ENCODE measurements around the gene KCNRG. TPM values are rescaled to one million over a fixed set of nuclear protein-coding genes. Genes with fewer than 3 reads are reported as not detected.

The KCNRG gene
- polyA plus RNA-seq, 1 of the 3 experiments (the other 2 are of a cell fraction): 0.97 TPM

DNA sequence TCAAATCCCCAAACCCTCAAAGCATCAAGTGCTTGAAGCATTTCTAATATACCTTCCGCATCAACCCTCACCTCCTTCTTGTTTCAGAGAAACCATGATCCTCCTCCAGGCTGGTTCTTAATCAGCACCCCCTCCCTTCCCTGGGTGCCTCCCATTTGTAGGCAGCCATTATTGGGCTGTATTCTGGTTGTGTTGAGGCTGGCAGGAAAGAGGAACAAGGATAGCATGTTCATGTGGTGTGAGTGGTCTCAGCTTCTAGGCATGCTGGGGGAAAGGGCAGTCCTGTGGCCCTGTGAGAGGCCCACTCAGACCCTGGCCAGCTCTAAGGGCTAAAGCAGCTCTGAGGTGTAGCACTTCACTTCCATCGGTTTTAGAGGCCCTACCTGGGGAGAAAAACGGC is 37.3 kb upstream of the KCNRG start:
- no peak for TF ChIP-seq RFX5 (IDR thresholded peaks at IDR 0.05; ENCODE audit: low read length)
- Histone ChIP-seq H3K27me3 (ENCODE audit: insufficient read depth) (no peaks in the 10 kb centered on the region), H4K20me1 (ENCODE audit: insufficient read depth) (no peaks in the 10 kb centered on the region), H3K27ac (ENCODE audit: low read depth in 2 of 2, low read length in 1 of 2) (no peak overlapping the region), H3K36me3 (replicated peaks in 1 of 2; ENCODE audit: control insufficient read depth in 1 of 2, insufficient read depth in 2 of 2, low read length in 1 of 2) (no peaks in the 10 kb centered on the region), H3K79me2 (ENCODE audit: insufficient read depth) (no peaks in the 10 kb centered on the region), H3K4me1 (ENCODE audit: control insufficient read depth in 1 of 2, insufficient read depth in 2 of 2, low read depth in 1 of 2, low read length in 1 of 2) (peaks cover 4 to 5% of the 10 kb centered on the region in 2 experiments; a peak in 2 of 4 replicates), H3K4me3 (ENCODE audit: low read depth in 2 of 2, low read length in 1 of 2) (no peak overlapping the region), H3K4me2 (no peak overlapping the region), H3K9me2 (no peaks in the 10 kb centered on the region), H3F3A (replicated peaks; ENCODE audit: insufficient read depth) (no peaks in the 10 kb centered on the region), H3K9me3 (no peaks in the 10 kb centered on the region), H2AFZ (ENCODE audit: low read depth) (no peak overlapping the region), H3K9ac (no peak overlapping the region)
- ChIA-PET POLR2A (interaction anchor here (1.0 kb wide), 1 partner anchor 19 kb away, joined by 3 read pairs; the partner anchor contains the start of gene TRIM13), CTCF (interaction anchor here (0.6 to 5.5 kb wide), 11 partner anchors 9 to 1091 kb away, joined by 3 to 45 read pairs (median 12); partner anchors contain the start of gene TRIM13)
- WGBS (ENCODE audit: low lambda C conversion rate): 88% methylated on average over 3 of the region's 3 CpGs
- no peak for DNase-seq

DNA sequence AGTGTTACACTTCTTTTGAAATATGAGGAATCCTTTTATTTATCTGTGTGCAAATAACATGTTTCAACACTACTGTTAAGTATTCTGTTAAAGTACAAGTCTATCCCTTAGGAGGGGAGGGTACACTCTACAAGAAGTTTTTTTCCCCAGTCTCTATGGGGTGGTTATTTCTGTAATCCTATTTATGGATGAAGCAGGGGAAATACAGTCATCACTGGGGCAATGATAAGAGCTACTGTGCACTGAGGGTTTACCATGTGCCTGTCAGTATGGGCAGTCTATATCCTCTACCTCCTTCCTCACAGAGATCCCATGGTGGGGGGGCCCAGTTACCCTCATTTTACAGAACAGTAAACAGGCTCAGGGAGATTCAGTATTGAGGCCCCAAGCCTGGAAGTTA is 35.0 kb upstream of the KCNRG start:
- H3K36me3 ChIP-seq (replicated peaks in 1 of 2; ENCODE audit: control insufficient read depth in 1 of 2, insufficient read depth in 2 of 2, low read length in 1 of 2): no peaks in the 10 kb centered on the region
- POLR2A ChIA-PET: no interaction called here

More for the DNA sequence above, 35.0 kb upstream of the KCNRG start:
- Histone ChIP-seq H3K27me3 (ENCODE audit: insufficient read depth) (no peaks in the 10 kb centered on the region), H3K4me1 (ENCODE audit: control insufficient read depth in 1 of 2, insufficient read depth in 2 of 2, low read depth in 1 of 2, low read length in 1 of 2) (peaks cover 4 to 5% of the 10 kb centered on the region in 2 experiments; a peak in 2 of 4 replicates), H2AFZ (ENCODE audit: low read depth) (no peak overlapping the region), H3K4me2 (no peak overlapping the region), H3K9me2 (no peaks in the 10 kb centered on the region), H3K9me3 (no peaks in the 10 kb centered on the region), H3F3A (replicated peaks; ENCODE audit: insufficient read depth) (no peaks in the 10 kb centered on the region), H3K4me3 (ENCODE audit: low read depth in 2 of 2, low read length in 1 of 2) (no peak overlapping the region), H3K27ac (ENCODE audit: low read depth in 2 of 2, low read length in 1 of 2) (no peak overlapping the region), H4K20me1 (ENCODE audit: insufficient read depth) (no peaks in the 10 kb centered on the region), H3K79me2 (ENCODE audit: insufficient read depth) (no peaks in the 10 kb centered on the region), H3K9ac (no peak overlapping the region)
- TF ChIP-seq RFX5 (IDR thresholded peaks at IDR 0.05; ENCODE audit: low read length): no peak
- no peak for TF ChIP-seq EP300 (IDR thresholded peaks at IDR 0.05; ENCODE audit: borderline replicate concordance in 1 of 2, low read depth in 1 of 2, low read length in 1 of 2)
- TF ChIP-seq, protein P1, sequence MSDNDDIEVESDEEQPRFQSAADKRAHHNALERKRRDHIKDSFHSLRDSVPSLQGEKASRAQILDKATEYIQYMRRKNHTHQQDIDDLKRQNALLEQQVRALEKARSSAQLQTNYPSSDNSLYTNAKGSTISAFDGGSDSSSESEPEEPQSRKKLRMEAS (IDR thresholded peaks at IDR 0.05; ENCODE audit: low read depth): no peak
- no peak for TF ChIP-seq MXI1 (IDR thresholded peaks at IDR 0.05; ENCODE audit: low read depth, low read length)
- TF ChIP-seq JUND (IDR thresholded peaks at IDR 0.05): no peak
- TF ChIP-seq NFIC (IDR thresholded peaks at IDR 0.05; ENCODE audit: borderline replicate concordance): no peak
- no peak for TF ChIP-seq RCOR1 (IDR thresholded peaks at IDR 0.05; ENCODE audit: low read length)
- no peak for TF ChIP-seq FOXM1 (IDR thresholded peaks at IDR 0.05; ENCODE audit: low read depth)
- TF ChIP-seq, protein P2, sequence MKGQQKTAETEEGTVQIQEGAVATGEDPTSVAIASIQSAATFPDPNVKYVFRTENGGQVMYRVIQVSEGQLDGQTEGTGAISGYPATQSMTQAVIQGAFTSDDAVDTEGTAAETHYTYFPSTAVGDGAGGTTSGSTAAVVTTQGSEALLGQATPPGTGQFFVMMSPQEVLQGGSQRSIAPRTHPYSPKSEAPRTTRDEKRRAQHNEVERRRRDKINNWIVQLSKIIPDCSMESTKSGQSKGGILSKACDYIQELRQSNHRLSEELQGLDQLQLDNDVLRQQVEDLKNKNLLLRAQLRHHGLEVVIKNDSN (IDR thresholded peaks at IDR 0.05; ENCODE audit: borderline replicate concordance, low read depth): no peak
- TF ChIP-seq RXRA (IDR thresholded peaks at IDR 0.05; ENCODE audit: borderline replicate concordance, low read depth): no peak
- no peak for TF ChIP-seq FOSL2 (IDR thresholded peaks at IDR 0.05; ENCODE audit: borderline replicate concordance, low read depth)
- TF ChIP-seq TAF1 (IDR thresholded peaks at IDR 0.05; ENCODE audit: borderline replicate concordance, low read depth, low read length): no peak
- TF ChIP-seq SMC3 (IDR thresholded peaks at IDR 0.05; ENCODE audit: low read depth, low read length): no peak
- no peak for TF ChIP-seq CHD2 (IDR thresholded peaks at IDR 0.05; ENCODE audit: low read length, partially characterized antibody)
- TF ChIP-seq GATA2 (CRISPR knock-in tag; IDR thresholded peaks at IDR 0.05): no peak
- no peak for TF ChIP-seq RAD21 (IDR thresholded peaks at IDR 0.05; ENCODE audit: low read length)
- TF ChIP-seq NRF1 (IDR thresholded peaks at IDR 0.05; ENCODE audit: low read depth, low read length): no peak
- no peak for TF ChIP-seq SIN3A (IDR thresholded peaks at IDR 0.05; ENCODE audit: borderline replicate concordance, low read depth, low read length)
- TF ChIP-seq, protein P3, sequence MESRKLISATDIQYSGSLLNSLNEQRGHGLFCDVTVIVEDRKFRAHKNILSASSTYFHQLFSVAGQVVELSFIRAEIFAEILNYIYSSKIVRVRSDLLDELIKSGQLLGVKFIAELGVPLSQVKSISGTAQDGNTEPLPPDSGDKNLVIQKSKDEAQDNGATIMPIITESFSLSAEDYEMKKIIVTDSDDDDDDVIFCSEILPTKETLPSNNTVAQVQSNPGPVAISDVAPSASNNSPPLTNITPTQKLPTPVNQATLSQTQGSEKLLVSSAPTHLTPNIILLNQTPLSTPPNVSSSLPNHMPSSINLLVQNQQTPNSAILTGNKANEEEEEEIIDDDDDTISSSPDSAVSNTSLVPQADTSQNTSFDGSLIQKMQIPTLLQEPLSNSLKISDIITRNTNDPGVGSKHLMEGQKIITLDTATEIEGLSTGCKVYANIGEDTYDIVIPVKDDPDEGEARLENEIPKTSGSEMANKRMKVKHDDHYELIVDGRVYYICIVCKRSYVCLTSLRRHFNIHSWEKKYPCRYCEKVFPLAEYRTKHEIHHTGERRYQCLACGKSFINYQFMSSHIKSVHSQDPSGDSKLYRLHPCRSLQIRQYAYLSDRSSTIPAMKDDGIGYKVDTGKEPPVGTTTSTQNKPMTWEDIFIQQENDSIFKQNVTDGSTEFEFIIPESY (IDR thresholded peaks at IDR 0.05; ENCODE audit: borderline replicate concordance, low read depth): no peak
- TF ChIP-seq, protein P4, sequence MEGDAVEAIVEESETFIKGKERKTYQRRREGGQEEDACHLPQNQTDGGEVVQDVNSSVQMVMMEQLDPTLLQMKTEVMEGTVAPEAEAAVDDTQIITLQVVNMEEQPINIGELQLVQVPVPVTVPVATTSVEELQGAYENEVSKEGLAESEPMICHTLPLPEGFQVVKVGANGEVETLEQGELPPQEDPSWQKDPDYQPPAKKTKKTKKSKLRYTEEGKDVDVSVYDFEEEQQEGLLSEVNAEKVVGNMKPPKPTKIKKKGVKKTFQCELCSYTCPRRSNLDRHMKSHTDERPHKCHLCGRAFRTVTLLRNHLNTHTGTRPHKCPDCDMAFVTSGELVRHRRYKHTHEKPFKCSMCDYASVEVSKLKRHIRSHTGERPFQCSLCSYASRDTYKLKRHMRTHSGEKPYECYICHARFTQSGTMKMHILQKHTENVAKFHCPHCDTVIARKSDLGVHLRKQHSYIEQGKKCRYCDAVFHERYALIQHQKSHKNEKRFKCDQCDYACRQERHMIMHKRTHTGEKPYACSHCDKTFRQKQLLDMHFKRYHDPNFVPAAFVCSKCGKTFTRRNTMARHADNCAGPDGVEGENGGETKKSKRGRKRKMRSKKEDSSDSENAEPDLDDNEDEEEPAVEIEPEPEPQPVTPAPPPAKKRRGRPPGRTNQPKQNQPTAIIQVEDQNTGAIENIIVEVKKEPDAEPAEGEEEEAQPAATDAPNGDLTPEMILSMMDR (IDR thresholded peaks at IDR 0.05): no peak
- CTCF ChIA-PET: interaction anchor here (0.9 to 5.5 kb wide), 4 partner anchors 9 to 1091 kb away, joined by 3 to 45 read pairs (median 4); no protein-coding TSS in a partner anchor
- DNase-seq: no peak

All from SK-N-SH (cell line).